Activated CD8-positive, alpha-beta T cell treated with anti-CD3 and anti-CD28 coated beads for 36 hours (primary cell): Measurements from ENCODE around the gene ORC1. TPM values are rescaled to one million over a fixed set of nuclear protein-coding genes. Genes with fewer than 3 reads are reported as not detected.
A peak's percentile ranks its signal among the peaks of the same experiment; 100 is the strongest.
"Not testable (repeated sequence)": the region's sequence is repeated elsewhere in the genome, so short reads cannot be mapped to it uniquely, and the experiment has no call there.

ENCODE experiments used
- ATAC-seq: fragments of 200-7000 bp; cut with Tn5 transposase; one replicate; pipeline ENCODE4 v1.10.0; 2021; ENCODE audit warnings: mild to moderate bottlenecking, moderate library complexity
- CTCF ChIA-PET: fragments of 350-600 bp; sonication (Branson Sonifier 250); formaldehyde crosslinking; loops from one replicate; lab custom pipeline; 2021; ENCODE audit warnings: antibody characterized with exemption; lab: Charles Lee
- POLR2A ChIA-PET: fragments of 350-600 bp; sonication (Branson Sonifier 250); formaldehyde crosslinking; loops from one replicate; lab custom pipeline; 2021; ENCODE audit warnings: antibody characterized with exemption; lab: Charles Lee
- DNase-seq: peaks from one replicate; pipeline ENCODE4 v3.0.0-alpha.2; 2020
- H3K27ac Mint-ChIP-seq: one replicate; pipeline ENCODE4 v1.8.0; 2021; ENCODE audit warnings: mild to moderate bottlenecking, mixed read lengths
- H3K27me3 Mint-ChIP-seq: one replicate; pipeline ENCODE4 v1.8.0; 2021; ENCODE audit warnings: mixed read lengths
- H3K36me3 Mint-ChIP-seq: one replicate; pipeline ENCODE4 v1.8.0; 2021; ENCODE audit warnings: low read depth, mixed read lengths
- H3K4me1 Mint-ChIP-seq: one replicate; pipeline ENCODE4 v1.8.0; 2021; ENCODE audit warnings: low read depth, mixed read lengths
- H3K4me3 Mint-ChIP-seq: one replicate; pipeline ENCODE4 v1.8.0; 2021; ENCODE audit warnings: mild to moderate bottlenecking, moderate library complexity, mixed read lengths
- H3K9me3 Mint-ChIP-seq: one replicate; pipeline ENCODE4 v1.8.0; 2021; ENCODE audit warnings: mixed read lengths
- CTCF ChIP-seq: fragments of 200-600 bp; IDR thresholded peaks from one replicate; pipeline ENCODE4 v1.8.0; 2022; ENCODE audit warnings: antibody characterized with exemption, mild to moderate bottlenecking
- intact Hi-C: fragments of 100-400 bp; cut with micrococcal nuclease; formaldehyde crosslinking; loops from one replicate; pipeline ENCODE4 v1.10.0; 2022
- total RNA-seq, 2 experiments: library from RNA; stranded (reverse); gene quantifications; one replicate each; pipeline ENCODE4 v1.2.3, GENCODE V29; 2021

Gene ORC1
- total RNA-seq, 2 experiments from 2014 or later = 51.0 to 51.8 TPM

- Mint-ChIP-seq H3K4me1 (no peaks in the 10 kb centered on the region), H3K36me3 (peaks cover 78% of the 10 kb centered on the region), H3K27ac (no peak overlapping the region), H3K27me3 (no peaks in the 10 kb centered on the region), H3K4me3 (no peak overlapping the region), H3K9me3 (no peaks in the 10 kb centered on the region)
- intact Hi-C loops = no loop called here
- ChIA-PET POLR2A (no interaction called here), CTCF (no interaction called here)
- no peak for DNase-seq
- ATAC-seq = no peak
- no peak for TF ChIP-seq CTCF
These were observed 18.8 kb downstream of the ORC1 start for GRCh38 chr1:52385376-52385775.

- H3K27ac Mint-ChIP-seq, CTCF ChIA-PET, DNase-seq, intact Hi-C loops, ATAC-seq, H3K9me3 Mint-ChIP-seq, H3K4me3 Mint-ChIP-seq, H3K27me3 Mint-ChIP-seq, POLR2A ChIA-PET: not testable (repeated sequence)
- Mint-ChIP-seq H3K4me1 (peaks cover 21% of the 10 kb centered on the region), H3K36me3 (peaks cover 40% of the 10 kb centered on the region)
These were observed 34.4 kb downstream of the ORC1 start for GRCh38 chr1:52369851-52370250.

GRCh38 chr1:52368383-52369172 lies 35.6 kb downstream of the ORC1 start:
- CTCF ChIA-PET = interaction anchor here (0.6 to 0.7 kb wide), 2 partner anchors 84 to 313 kb away, joined by 3 read pairs; partner anchors contain the start of gene BTF3L4
- TF ChIP-seq CTCF = no peak

GRCh38 chr1:52367272-52367671 lies 37.0 kb downstream of the ORC1 start:
- peaks cover 35% of the 10 kb centered on the region for H3K4me1 Mint-ChIP-seq
- POLR2A ChIA-PET = interaction anchor here (0.8 to 1.9 kb wide), 2 partner anchors 33 to 37 kb away, joined by 3 to 9 read pairs; partner anchors contain the start of genes ORC1 and PRPF38A
- no peaks in the 10 kb centered on the region for H3K27me3 Mint-ChIP-seq

More at GRCh38 chr1:52368383-52369172, 35.6 kb downstream of the ORC1 start:
- H3K4me1 Mint-ChIP-seq = peaks cover 30% of the 10 kb centered on the region
- H3K9me3 Mint-ChIP-seq = no peaks in the 10 kb centered on the region
- POLR2A ChIA-PET = interaction anchor here (0.6 to 1.9 kb wide), 4 partner anchors 14 to 49 kb away, joined by 3 to 9 read pairs (median 4); partner anchors contain the start of genes ORC1 and PRPF38A
- ATAC-seq (no peak), DNase-seq (peak; percentile 65)
- H3K27me3 Mint-ChIP-seq = no peaks in the 10 kb centered on the region
- no peak overlapping the region for H3K27ac Mint-ChIP-seq
- H3K36me3 Mint-ChIP-seq = peaks cover 32% of the 10 kb centered on the region
- intact Hi-C loops = no loop called here
- peak overlapping the region; percentile 33 for H3K4me3 Mint-ChIP-seq

GRCh38 chr1:52366517-52366827 lies 37.8 kb downstream of the ORC1 start:
- intact Hi-C loops = no loop called here
- TF ChIP-seq CTCF = no peak
- Mint-ChIP-seq H3K9me3 (no peaks in the 10 kb centered on the region), H3K4me1 (peaks cover 39% of the 10 kb centered on the region), H3K27me3 (no peaks in the 10 kb centered on the region), H3K27ac (peak overlapping the region; percentile 59), H3K36me3 (peaks cover 33% of the 10 kb centered on the region), H3K4me3 (peak overlapping the region; percentile 94)
- ChIA-PET CTCF (interaction anchor here (0.7 to 1.1 kb wide), 3 partner anchors 36 to 477 kb away, joined by 3 read pairs; partner anchors contain the start of genes ORC1 and PRPF38A), POLR2A (interaction anchor here (0.6 to 1.9 kb wide), 3 partner anchors 34 to 854 kb away, joined by 3 to 9 read pairs (median 3); partner anchors contain the start of genes CZIB, ORC1 and PRPF38A)
- DNase-seq = no peak
- ATAC-seq = no peak

More at GRCh38 chr1:52367272-52367671, 37.0 kb downstream of the ORC1 start:
- no peak overlapping the region for H3K27ac Mint-ChIP-seq
- CTCF ChIA-PET = interaction anchor here (1.1 kb wide), 1 partner anchor 36 kb away, joined by 3 read pairs; no protein-coding TSS in a partner anchor
- TF ChIP-seq CTCF = no peak
- peaks cover 27% of the 10 kb centered on the region for H3K36me3 Mint-ChIP-seq
- intact Hi-C loops = no loop called here
- DNase-seq (no peak), ATAC-seq (no peak)
- no peaks in the 10 kb centered on the region for H3K9me3 Mint-ChIP-seq
- H3K4me3 Mint-ChIP-seq = no peak overlapping the region
